ENCODE data around the gene TBX21.

Gene TBX21

DNA sequence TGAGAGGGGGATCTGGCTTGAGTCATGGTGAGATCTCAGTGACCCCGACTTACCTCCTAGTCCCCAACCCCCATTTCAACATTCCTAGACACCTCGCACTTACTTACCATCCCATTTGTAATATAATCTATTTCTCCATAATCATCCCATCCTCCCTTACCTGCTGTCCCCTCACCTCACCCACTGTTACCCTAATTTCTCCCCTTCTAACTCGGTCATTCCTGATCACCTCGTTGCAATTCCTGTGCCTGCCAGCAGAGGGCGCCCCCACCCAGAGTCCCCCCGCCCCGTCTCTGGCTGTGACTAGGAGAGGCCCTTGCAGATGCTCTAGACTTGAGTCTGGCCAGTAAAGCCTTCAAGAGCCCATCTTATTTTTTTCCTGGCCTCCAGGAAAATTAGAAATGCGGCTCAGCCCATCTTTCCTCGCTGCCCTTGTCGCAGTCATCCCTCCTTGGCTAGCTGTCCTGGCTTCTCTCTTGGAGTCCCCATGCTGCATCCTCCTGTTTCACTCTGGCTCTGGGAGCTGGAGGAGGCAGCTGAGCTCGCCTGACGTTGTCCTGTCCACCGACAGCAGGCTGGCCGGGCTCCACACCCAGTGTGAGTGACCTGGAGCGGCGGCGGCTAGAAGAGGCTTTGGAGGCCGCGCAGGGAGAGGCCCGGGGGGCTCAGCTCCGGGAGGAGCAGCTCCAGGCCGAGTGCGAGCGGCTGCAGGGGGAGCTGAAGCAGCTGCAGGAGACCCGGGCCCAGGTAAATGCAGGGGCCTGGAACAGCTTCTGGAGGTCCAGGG, 34.1 kb upstream of the TBX21 start:
- DNase-seq, result peak; percentile 83

DNA sequence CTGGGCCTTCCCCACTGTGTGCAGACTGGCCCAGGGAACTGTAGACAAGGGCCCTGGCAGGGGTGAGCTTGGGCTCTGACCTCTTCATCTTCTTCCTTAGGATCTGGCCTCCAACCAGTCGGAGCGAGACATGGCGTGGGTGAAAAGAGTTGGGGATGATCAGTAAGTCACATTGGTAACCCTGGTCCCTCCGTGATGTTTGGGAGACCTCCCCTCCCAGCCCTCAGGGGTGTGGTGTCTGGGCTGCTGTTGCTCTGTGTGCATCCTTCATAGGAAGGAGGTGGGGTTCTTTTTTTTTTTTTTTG, 33.5 kb upstream of the TBX21 start:
- no peak for DNase-seq

DNA sequence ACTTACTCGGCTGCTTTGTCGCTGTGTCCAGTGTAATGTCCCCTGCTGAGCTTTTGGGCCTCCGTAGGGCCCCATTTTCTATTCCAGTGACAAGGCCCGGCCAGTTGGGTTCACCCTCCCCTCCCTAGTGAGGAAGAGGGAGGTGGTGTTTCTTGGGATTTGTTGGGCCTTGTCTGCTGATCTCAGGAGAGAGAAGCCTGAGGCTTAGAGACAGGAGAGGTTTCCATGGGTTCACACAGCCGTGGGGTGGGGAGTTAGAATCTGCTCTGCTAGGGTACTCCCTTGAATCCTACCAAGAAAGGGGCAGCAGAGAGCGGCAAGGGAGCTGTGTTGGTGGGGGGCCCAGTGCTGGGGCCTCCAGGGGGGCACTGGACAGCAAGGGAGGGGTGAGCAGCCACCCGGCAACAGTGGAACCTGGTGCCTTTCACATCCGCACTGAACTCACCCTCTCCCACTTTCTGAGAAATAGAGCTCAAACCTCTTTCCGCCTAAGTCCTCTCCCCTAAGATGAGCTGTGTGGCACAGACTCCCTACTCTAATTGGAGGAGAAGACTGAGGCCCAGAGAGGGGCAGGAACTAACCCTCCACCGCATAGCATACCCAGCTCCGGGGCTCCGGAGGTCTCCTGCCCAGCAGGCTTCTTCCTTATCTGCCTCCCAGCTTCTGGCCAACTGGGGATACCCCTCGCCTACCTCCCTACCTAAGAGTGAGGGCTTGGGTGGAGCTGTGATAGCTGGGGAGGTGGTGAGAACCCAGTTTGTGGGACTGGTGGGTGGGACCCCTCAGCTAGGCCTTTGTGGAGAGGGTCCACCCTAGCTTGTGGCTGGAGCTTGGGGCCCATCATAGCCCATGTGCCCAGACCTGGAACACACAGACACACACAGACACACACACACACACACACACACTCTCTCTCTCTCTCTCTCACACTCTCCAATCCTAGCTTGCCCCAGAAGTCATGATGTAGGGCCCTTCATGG, 32.3 kb upstream of the TBX21 start:
- DNase-seq, result peak; percentile 43

DNA sequence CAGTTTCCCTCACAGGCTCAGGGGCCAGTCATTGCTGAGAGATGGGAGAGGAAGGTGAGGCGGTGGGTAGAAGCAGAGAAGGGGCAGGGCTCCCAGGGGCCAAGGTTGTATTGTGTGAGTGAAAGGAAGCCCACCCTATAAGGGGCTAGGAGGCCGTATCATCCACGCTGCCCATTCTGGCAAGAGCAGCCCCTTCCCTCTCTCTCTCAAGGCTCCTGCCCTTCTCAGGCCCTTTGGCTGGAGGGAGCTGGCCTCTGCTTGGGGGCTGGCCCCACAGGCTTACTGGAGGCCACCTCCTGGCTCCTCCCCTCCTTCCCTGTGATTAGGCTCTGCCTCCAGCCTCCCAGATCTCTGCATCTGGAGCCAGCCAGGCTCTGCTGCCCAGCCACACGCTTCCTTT, 31.4 kb upstream of the TBX21 start:
- no peak for DNase-seq

DNA sequence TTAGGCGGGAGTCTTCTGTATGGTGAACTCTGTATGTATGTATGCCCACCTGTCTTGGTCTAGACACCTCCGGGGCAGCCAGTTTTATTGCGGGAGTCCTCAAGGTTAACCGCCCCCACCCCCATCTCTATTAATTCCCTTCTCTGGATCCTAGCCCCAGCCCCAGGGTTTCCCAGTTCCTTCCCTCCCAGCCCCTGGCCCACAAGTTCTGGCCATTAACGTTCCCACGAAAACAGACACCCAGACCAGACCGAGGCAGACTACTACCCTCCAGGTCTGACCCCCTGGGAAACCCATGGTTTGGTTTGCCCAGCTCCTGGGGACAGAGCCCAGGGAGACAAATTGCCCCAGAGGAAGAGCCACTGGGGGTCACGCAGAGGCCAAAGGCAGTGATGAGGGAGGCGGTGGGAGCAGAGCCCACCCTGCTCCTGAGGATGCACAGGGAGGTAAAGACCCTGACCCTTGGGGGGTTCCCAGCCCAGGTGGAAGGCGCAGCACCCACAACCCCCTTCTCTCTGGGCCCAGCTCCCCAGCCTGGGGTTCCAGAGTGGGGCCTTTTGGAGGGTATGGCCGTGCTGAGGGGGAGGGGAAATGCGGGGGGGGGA, 30.5 kb upstream of the TBX21 start:
- DNase-seq, result no peak

DNA sequence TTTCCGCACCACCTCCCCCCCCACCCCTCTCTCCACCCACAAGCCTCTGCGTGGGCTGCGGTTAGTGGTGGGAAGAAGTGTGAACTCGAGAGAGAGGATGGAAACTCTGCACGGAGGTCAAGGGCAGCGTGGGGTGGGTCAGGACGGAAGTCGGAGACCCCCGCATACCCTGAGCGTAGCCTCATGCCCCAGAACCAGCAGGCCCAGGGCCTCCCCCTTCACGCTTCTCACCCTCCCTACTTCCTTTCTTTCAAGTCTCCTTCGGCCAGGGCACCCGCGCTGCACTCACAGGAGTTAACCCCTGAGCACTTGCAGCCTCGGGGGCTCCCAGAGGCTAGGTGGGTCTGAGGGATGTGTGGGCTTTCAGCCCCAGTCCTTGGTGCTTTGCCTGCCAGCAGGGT, 29.8 kb upstream of the TBX21 start:
- DNase-seq, result peak; percentile 59

DNA sequence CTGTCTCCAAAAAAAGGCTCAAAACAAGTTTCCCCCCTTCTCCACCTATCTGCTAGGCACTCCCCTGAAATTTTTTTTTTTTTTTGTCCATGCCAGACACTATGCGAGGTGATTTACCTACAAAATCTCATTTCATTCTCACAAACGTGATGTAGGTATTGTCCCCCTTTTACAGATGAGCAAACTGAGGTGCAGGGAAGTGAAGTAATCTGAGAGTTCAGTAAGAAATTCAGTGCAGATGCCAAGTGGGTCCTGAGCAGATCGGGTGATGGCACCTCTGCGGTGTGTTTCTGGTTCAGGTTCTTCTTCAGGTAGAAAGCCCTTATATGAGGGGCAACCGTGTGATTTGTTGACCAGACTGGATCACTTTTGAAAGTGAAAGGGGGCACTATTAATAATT, 29.4 kb upstream of the TBX21 start:
- DNase-seq, result no peak

DNA sequence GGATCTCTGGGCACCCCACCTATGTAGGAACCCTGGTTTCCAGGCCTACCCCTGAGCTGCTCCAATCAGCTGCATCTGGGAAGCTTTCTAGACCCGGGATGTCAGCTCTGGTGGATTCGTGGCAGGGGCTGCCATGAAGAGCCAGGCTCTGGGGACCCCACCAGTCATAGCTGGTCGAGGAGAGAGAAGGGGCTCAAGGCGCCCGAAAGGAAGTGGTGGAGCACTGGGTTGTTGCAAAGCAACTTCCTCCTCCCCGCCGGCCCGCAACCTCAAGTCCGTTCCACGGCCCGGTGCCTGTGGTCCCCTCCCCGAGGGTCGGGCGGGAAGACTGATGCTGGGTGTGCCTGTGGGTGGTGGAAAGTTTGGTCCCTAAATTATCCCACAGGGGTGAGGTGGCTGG, 28.9 kb upstream of the TBX21 start:
- no peak for DNase-seq

DNA sequence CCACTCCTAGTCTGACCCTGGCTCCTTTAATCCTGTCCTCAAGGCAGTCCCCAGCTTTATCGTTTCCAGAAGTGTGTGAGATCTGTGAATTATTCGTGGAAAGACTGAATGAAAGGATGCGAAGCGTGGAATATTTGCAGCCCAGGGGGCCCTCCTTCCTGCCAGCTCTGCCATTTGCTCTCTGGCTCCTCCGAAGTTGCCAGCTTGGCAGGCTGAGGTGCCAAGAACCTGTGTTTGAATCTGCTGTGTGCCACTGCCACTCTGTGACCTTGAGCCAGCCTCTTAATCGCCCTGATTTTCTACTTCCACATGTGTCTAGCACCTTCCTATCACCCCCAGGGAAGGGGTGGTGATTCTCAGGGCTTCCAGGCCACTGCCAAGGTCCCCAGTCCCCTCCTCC, 28.3 kb upstream of the TBX21 start:
- DNase-seq, result no peak

DNA sequence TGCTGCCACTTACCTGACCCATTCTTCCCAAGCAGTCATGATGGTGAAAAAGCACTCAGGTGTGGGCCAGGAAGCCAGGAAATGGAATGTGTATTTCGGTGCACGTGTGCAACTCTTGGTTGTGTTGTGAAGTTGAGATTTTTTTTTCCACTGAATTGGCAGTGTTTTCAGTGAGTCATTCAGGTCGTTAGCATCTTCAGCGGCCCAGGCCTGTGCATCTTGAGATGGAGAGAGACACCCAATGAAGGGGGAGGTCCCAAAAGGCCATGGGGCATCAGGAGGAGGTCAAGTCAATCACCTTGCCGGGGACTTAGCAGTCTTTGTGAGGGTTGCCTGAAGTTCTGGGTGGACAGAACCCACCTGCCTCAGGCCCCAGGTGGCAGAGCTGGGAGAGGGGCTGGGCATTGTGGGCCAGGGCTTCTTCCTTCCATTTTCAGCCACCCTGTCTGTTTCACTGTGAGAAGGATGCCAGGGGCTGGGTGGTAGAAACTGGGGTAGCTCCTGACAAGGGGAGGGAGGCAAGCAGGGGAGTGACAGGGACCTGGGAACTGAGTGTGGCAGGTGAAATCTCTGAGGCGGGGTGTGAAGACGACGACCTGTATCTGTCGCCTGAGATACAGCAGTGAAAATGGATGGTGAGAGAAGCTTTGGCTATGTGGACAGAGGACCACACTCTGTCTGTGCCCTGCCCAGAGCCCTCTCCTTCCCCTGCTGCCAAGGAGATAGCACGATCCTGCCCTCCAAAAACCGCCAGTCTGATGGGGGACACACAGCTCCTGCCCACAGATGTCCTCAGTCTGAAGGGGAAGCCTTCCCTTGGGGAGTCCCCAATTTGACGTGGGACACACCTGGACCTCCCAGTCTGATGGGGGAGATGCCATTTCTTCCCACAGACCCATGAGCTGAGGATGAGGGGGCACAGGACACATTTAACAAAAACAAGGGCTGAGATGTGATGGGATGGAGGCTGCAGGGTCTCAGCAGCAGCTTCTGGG, 27.2 kb upstream of the TBX21 start:
- no peak for DNase-seq

DNA sequence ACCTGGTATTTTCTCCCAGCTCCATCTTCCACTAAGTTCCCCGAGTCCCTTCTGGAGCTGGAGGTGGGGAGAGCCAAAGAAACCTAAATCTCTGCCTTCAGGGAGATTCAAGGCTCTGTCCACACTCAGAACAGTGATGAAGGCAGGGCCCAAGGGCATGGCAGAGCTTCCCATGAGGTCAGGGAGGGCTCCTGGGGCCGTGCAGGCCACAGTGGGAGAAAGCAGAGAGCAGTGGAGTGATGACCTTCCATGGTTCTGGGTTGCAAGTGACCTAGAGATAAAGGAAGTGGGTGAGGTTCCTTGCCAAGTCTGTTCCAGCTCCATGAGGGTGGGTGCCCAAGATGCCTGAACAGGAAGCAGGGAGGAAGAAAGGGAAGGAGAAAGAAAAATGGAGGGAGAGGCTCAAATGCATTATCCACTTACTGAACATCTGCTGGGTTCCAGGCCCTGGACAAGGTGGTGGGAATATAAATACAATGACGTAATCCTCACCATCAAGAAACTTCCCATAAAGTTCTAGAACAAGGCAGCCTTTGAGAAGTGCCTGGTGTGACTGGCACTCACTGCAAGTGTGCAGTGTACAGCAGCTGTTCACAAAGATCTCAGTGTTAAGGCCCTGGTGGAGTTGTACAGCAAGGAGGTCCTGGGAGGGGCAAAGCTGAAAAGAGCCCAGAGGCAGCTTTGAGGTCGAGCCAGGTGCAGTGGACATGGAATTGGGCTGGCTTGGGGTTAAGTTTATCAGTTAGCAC, 25.8 kb upstream of the TBX21 start:
- DNase-seq, result no peak

DNA sequence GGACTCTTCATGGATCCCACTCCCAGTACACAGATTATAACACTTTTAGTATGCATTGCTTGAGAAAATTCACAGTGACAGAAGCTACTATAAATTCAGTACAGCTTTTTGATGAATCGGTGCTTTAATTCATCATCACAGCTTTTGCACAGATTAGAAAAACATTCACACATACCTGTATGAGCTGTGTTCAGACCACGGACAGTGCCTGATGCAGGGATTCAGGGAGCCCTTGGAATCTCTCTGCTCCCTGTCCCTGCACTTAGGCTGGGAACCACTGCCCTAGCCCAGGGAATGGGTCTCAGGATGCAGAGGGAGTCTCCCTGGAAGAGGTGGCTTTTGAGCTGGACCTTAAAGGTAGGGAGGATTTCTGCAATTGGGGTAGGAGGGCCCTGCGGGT, 25.2 kb upstream of the TBX21 start:
- DNase-seq, result no peak

DNA sequence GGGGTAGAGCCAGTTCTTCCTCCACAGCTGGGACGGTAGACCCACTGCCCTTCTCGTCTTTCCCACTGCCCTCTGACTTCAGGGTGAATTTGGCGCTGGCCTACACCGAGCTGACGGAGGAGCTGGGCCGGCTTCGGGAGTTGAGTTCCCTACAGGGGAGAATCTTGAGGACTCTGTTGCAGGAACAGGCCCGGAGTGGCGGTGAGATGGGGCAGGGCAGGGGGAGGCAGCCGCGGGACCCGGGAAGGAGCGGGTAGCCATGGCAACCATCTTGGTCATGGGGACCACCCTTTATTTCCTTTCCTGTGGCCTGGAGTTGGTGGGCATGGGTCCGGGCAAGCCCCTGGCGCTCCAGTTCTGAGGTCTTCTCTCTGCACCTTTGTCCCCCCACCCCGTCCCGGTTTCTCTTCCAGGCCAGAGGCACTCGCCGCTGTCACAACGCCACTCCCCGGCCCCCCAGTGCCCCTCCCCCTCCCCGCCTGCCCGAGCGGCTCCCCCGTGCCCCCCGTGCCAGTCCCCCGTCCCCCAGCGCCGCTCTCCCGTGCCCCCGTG, 24.6 kb upstream of the TBX21 start:
- no peak for DNase-seq

DNA sequence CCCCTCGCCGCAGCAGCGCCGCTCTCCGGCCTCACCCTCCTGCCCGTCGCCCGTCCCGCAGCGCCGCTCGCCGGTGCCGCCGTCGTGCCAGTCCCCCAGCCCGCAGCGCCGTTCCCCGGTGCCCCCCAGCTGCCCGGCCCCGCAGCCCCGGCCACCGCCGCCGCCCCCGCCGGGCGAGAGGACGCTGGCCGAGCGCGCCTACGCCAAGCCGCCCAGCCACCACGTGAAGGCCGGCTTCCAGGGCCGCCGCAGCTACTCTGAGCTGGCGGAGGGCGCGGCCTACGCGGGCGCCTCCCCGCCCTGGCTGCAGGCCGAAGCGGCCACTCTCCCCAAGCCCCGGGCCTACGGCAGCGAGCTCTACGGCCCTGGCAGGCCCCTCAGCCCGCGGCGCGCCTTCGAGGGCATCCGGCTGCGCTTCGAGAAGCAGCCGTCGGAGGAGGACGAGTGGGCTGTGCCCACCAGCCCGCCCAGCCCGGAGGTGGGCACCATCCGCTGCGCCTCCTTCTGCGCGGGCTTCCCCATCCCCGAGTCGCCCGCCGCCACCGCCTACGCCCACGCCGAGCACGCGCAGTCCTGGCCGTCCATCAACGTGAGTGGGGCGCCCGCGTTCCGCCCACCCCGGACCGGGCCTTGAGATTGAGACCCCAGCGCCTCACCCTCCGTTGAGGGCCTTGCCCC, 24.0 kb upstream of the TBX21 start:
- no peak for DNase-seq

DNA sequence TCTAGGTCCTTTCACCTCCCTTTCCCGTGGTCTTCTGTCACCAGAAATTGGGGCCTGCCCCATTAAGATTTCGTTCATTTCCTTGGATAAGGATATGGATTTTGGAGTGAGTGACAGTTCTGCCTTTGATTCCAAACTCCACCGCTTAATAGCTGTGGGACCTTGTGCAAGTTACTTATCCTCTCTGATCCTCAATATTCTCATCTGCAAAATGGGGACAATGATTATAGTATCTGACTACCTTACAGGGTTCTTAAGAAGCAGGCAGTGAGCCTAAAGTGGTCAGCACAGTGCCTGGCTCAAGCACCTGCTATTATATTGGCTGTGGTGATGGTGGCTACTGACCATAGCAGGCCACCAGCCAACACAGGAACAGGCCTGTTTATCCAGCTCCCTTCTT, 23.4 kb upstream of the TBX21 start:
- DNase-seq, result no peak

DNA sequence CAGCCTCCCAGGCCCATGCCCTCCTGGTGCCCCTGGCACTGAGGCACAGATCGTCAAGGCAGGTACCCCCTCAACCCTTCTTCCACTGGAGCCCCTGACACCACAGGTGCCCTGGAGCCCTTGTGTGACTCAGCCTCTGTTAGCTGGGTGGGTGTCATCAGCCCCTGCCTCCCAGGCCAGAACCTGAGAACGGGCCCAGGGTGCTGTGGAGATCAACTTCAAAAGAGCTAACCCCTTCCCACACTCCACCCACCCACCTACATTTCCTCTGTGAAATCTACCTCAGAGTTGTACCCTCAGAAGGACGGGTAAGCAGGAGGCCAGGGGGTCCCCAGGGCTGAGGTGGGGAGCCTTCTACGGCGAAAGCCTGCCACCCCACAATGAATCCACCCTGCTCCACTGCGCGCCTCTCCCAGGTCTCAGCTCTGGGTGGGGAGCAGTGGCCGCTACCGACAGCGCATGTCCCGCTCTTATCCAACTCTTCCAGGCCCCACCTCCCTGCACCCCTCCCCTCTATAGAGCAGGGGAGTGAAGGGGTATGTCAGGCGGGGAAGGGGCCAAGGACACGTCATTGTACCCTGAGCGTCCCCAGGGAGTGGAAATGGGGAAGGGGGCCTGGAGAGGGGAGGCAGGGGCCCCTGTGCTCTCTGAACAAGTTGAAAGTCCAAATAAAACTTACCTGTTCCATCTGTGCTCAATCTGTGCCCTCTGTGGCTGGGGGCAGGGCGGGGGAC, 21.5 kb upstream of the TBX21 start:
- no peak for DNase-seq

DNA sequence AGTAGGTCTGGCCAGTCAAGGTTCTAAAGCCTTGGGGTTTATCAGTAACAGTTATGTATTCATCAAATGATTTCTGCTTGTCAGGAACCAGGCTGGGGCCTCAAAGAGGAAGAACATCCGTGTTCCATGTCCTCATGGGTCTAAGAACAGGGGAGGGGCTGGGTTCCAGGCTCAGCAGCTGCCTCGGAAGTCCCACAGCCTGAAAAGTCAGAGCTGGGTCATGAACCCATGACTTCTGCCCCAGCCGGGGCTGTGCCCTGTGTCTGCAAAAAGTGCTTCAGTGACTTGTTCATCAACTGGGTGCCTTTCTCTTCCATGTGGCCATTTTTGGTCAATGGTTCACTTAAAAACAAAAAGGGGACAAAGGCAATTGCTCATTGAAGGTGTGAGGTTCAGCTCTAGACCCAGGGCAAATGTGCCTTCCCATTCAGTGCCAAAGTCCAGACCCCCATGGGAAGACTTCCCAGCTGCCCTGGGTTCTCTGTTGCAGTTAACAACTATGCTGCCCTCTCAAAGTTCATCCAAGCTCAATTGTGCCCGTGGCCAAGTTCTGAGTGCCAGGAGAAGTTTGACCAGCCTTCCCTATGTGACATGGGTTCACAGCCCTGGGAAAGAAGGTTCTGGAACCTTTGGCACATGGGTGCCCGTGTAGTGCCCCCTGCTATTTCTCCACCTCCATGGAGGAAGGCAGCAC, 20.6 kb upstream of the TBX21 start:
- DNase-seq, result no peak

DNA sequence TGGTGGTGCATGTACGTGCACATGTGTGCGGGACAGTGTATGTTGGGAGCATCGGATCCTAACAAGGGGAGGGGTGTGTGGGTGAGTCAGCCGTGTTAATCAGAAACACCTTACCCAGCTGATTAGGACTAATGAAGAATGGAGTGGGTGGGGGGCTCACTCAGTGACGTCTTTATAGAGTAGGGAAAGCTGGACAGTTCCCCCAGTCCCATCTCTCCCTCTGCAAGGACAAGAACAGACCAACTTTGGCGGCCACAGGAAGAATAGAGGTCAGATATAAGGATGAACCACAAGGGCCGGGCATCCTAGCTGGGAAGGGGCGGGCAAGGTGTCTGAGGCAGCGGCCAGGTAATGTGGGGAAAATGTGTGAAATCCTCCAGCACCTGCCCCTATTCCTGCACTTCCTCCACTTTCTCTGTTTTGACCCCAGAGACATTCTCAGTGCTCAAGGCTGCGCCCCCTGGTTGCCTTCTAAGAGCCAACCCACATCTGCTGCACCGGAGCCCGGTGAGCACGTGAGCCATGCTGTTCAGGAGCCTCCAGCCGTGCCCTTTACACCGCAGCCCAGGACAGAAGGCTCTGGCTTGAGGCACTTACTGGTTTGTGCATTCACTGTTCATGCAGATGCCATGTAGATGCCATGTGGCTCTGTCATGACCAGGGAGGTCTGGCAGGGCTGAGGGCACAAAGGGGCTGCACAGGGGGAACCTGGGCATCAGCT, 18.9 kb upstream of the TBX21 start:
- DNase-seq, result no peak
